HG02981 (cell line): Measurements from ENCODE around the gene DAZAP2.
"Not testable (repeated sequence)": the region's sequence is repeated elsewhere in the genome, so short reads cannot be mapped to it uniquely, and the experiment has no call there.

ENCODE experiments used
- ATAC-seq: cut with Tn5 transposase; IDR thresholded peaks from one replicate; pipeline ENCODE4 v1.9.1; 2021; ENCODE audit warnings: mild to moderate bottlenecking, moderate library complexity; ENCODE audit not compliant: unreplicated experiment

DAZAP2 gene

GRCh38 chr12:51217133-51217967 is 21.3 kb upstream of the DAZAP2 start:
- ATAC-seq = no peak

GRCh38 chr12:51217968-51218606 is 20.5 kb upstream of the DAZAP2 start, which contains the start of gene POU6F1:
POU6F1 (minus strand) TSS chr12:51218062; CDS start chr12:51206836, 11,226 bp downstream.
- ATAC-seq = peak; percentile 64

GRCh38 chr12:51218607-51219161 is 19.9 kb upstream of the DAZAP2 start:
- no peak for ATAC-seq

GRCh38 chr12:51219322-51219721 is 19.3 kb upstream of the DAZAP2 start:
- no peak for ATAC-seq

GRCh38 chr12:51219857-51220256 is 18.8 kb upstream of the DAZAP2 start:
- ATAC-seq = not testable (repeated sequence)

GRCh38 chr12:51222461-51222860 is 16.2 kb upstream of the DAZAP2 start:
- no peak for ATAC-seq

- no peak for ATAC-seq
These were observed 14.0 kb upstream of the DAZAP2 start for GRCh38 chr12:51224625-51225024.

GRCh38 chr12:51225234-51225633 is 13.4 kb upstream of the DAZAP2 start:
- no peak for ATAC-seq

GRCh38 chr12:51225771-51226170 is 12.9 kb upstream of the DAZAP2 start:
- ATAC-seq = no peak

- ATAC-seq = not testable (repeated sequence)
These were observed 11.5 kb upstream of the DAZAP2 start for GRCh38 chr12:51227112-51227511.

GRCh38 chr12:51227962-51228361 is 10.7 kb upstream of the DAZAP2 start:
- no peak for ATAC-seq

- no peak for ATAC-seq
These were observed 9.4 kb upstream of the DAZAP2 start for GRCh38 chr12:51229116-51229809.

- ATAC-seq = no peak
These were observed 6.0 kb upstream of the DAZAP2 start for GRCh38 chr12:51232642-51233041.

- ATAC-seq = no peak
These were observed 4.1 kb upstream of the DAZAP2 start for GRCh38 chr12:51234530-51234929.

- ATAC-seq = peak; percentile 14
These were observed 553 bp upstream of the DAZAP2 start for GRCh38 chr12:51238037-51238509.

- no peak for ATAC-seq
These were observed 2.3 kb downstream of the DAZAP2 start for GRCh38 chr12:51240971-51241370.

GRCh38 chr12:51242120-51242519 is 3.5 kb downstream of the DAZAP2 start:
- ATAC-seq = no peak

GRCh38 chr12:51242876-51243275 is 4.2 kb downstream of the DAZAP2 start:
- no peak for ATAC-seq

- no peak for ATAC-seq
These were observed 5.6 kb downstream of the DAZAP2 start for GRCh38 chr12:51244269-51244668.

GRCh38 chr12:51245476-51246253 is 7.0 kb downstream of the DAZAP2 start:
- ATAC-seq = no peak
